Right atrium auricular region (tissue), 2 donors: ENCODE data around the gene CNGA1. TPM values are rescaled to one million over a fixed set of nuclear protein-coding genes. Genes with fewer than 3 reads are reported as not detected.

Experiments used
- DNase-seq: peaks from one replicate; pipeline ENCODE4 v3.0.0-alpha.2; 2019; ENCODE audit warnings: low spot score
- H3K27ac ChIP-seq, 2 donors: fragments of 200-600 bp; sonication (generic); 1 replicate in 1 of 2; 2 replicates in 1 of 2; pipeline ENCODE4 v1.5.1; 2016 to 2019
- H3K27me3 ChIP-seq, 2 donors: fragments of 200-600 bp; sonication (generic); one replicate each; pipeline versions ENCODE4 v1.5.1 to v1.6.0; 2017 to 2019
- H3K36me3 ChIP-seq: fragments of 200-600 bp; sonication (generic); one replicate; pipeline ENCODE4 v1.5.1; 2016
- H3K4me1 ChIP-seq, 2 donors: fragments of 200-600 bp; sonication (generic); one replicate each; pipeline versions ENCODE4 v1.5.1 to v1.6.0; 2017 to 2019
- H3K4me3 ChIP-seq, 2 donors: fragments of 200-600 bp; sonication (generic); 1 replicate in 1 of 2; 2 replicates in 1 of 2; pipeline ENCODE4 v1.5.1; 2017 to 2019; ENCODE audit warnings: mild to moderate bottlenecking in 1 of 2, moderate library complexity in 1 of 2
- H3K9me3 ChIP-seq, 2 donors: fragments of 200-600 bp; sonication (generic); one replicate each; pipeline ENCODE4 v1.5.1; 2019
- CTCF ChIP-seq, 2 donors: fragments of 200-600 bp; sonication (generic); IDR thresholded peaks; one replicate each; pipeline ENCODE4 v1.5.1; 2019; ENCODE audit warnings: antibody characterized with exemption in 2 of 2
- total RNA-seq, 2 donors: library from RNA; depleted of rRNA; stranded (reverse); fragments of >200 nt; gene quantifications; one replicate each; pipeline ENCODE4 v1.1.0, GENCODE V29; 2016

Gene CNGA1
- total RNA-seq, 2 donors from 2014 or later: 0.24 TPM; not detected in 1

- no peak for TF ChIP-seq CTCF (IDR thresholded peaks at IDR 0.05)
Observed at GRCh38 chr4:48049483-48049882, 33.0 kb upstream of the CNGA1 start.

GRCh38 chr4:48047896-48048295 is 31.4 kb upstream of the CNGA1 start:
- peaks cover 0 to 12% of the 10 kb centered on the region in 2 donors for H3K4me1 ChIP-seq
- H3K27ac ChIP-seq: peak overlapping the region in 1 of 2 donors; percentile 56
- no peaks in the 10 kb centered on the region for H3K27me3 ChIP-seq
- no peak for TF ChIP-seq CTCF (IDR thresholded peaks at IDR 0.05)
- DNase-seq: no peak
- no peaks in the 10 kb centered on the region for H3K36me3 ChIP-seq
- H3K9me3 ChIP-seq: no peaks in the 10 kb centered on the region
- H3K4me3 ChIP-seq: no peak overlapping the region

More at GRCh38 chr4:48049483-48049882, 33.0 kb upstream of the CNGA1 start:
- DNase-seq: no peak
- peaks cover 0 to 12% of the 10 kb centered on the region in 2 donors for H3K4me1 ChIP-seq
- H3K27ac ChIP-seq: no peak overlapping the region
- no peaks in the 10 kb centered on the region for H3K9me3 ChIP-seq
- no peaks in the 10 kb centered on the region for H3K27me3 ChIP-seq
- H3K4me3 ChIP-seq: no peak overlapping the region
- no peaks in the 10 kb centered on the region for H3K36me3 ChIP-seq

- TF ChIP-seq CTCF (IDR thresholded peaks at IDR 0.05): no peak
- no peaks in the 10 kb centered on the region for H3K9me3 ChIP-seq
- no peak for DNase-seq
- no peaks in the 10 kb centered on the region for H3K36me3 ChIP-seq
- peaks cover 0 to 12% of the 10 kb centered on the region in 2 donors for H3K4me1 ChIP-seq
- peak overlapping the region in 1 of 2 donors; percentile 56 for H3K27ac ChIP-seq
- no peaks in the 10 kb centered on the region for H3K27me3 ChIP-seq
- no peak overlapping the region for H3K4me3 ChIP-seq
Observed at GRCh38 chr4:48047421-48047844, 31.0 kb upstream of the CNGA1 start.

- DNase-seq: no peak
- no peak overlapping the region for H3K27ac ChIP-seq
- peaks cover 0 to 12% of the 10 kb centered on the region in 2 donors for H3K4me1 ChIP-seq
Observed at GRCh38 chr4:48046059-48046458, 29.6 kb upstream of the CNGA1 start.

GRCh38 chr4:48044298-48044697 is 27.8 kb upstream of the CNGA1 start:
- no peak overlapping the region for H3K4me3 ChIP-seq
- no peak for DNase-seq
- H3K27me3 ChIP-seq: no peaks in the 10 kb centered on the region
- no peaks in the 10 kb centered on the region for H3K9me3 ChIP-seq
- no peak for TF ChIP-seq CTCF (IDR thresholded peaks at IDR 0.05)
- H3K4me1 ChIP-seq: peaks cover 0 to 12% of the 10 kb centered on the region in 2 donors
- no peak overlapping the region for H3K27ac ChIP-seq
- H3K36me3 ChIP-seq: no peaks in the 10 kb centered on the region

More at GRCh38 chr4:48046059-48046458, 29.6 kb upstream of the CNGA1 start:
- Histone ChIP-seq H3K4me3 (no peak overlapping the region), H3K27me3 (no peaks in the 10 kb centered on the region), H3K9me3 (no peaks in the 10 kb centered on the region), H3K36me3 (no peaks in the 10 kb centered on the region)
- no peak for TF ChIP-seq CTCF (IDR thresholded peaks at IDR 0.05)

- H3K4me1 ChIP-seq: peaks cover 0 to 12% of the 10 kb centered on the region in 2 donors
- TF ChIP-seq CTCF (IDR thresholded peaks at IDR 0.05): no peak
- H3K9me3 ChIP-seq: no peaks in the 10 kb centered on the region
- H3K4me3 ChIP-seq: no peak overlapping the region
- H3K27me3 ChIP-seq: no peaks in the 10 kb centered on the region
- H3K36me3 ChIP-seq: no peaks in the 10 kb centered on the region
- no peak for DNase-seq
- H3K27ac ChIP-seq: no peak overlapping the region
Observed at GRCh38 chr4:48043504-48043903, 27.0 kb upstream of the CNGA1 start.
